ENCODE results near the gene SBK2. TPM values are rescaled to one million over a fixed set of nuclear protein-coding genes. Genes with fewer than 3 reads are reported as not detected.
"Not testable (repeated sequence)": the region's sequence is repeated elsewhere in the genome, so short reads cannot be mapped to it uniquely, and the experiment has no call there.

Gene SBK2
- total RNA-seq, 1 donor from 2014 or later, result not detected

GRCh38 chr19:55500368-55500952 lies 36.5 kb downstream of the SBK2 start:
- DNase-seq, result no peak

DNA sequence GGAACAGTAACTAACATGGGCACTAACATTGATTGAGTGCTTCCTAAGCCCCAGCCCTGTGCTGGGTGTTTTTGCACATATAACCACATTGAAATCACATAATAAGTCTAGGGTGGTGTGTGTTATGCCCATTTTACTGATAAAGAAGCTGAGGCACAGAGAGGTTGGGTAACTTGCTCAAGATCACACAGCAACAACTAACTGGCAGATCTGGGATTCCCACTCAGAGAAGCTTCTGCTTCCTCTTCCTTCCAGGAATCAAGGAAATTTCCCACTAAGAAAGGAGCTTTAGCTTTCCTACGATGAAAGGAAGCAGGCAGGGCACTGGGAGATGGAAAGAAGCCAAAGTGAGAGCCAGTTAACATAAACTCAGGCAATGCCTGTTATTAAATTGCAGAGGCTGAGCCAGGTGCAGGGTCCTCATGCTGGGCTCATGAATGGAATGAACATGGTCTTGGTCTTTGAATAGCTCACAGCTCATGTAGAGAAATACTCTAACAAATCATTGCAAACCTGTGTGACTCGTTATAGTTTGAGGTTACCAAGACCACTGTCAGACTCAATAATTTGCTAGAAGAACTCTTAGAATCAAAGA lies 38.6 kb downstream of the SBK2 start:
- DNase-seq, result no peak

DNA sequence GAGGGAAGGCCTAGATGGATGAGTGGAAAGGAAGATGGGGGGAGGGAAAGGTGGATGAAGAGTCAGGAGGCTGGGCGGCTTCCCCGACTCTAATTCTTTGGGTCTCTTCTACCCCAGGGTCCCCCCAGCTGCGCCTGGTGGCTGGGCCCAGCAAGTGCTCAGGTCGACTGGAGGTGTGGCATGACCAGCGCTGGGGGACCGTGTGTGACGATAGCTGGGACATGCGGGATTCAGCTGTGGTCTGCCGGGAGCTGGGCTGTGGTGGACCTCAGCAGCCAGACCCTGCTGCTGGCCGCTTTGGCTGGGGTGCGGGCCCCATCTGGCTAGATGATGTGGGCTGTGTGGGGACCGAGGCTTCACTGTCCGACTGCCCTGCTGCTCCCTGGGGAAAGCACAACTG lies 39.2 kb downstream of the SBK2 start:
- DNase-seq, result no peak

GRCh38 chr19:55496820-55497219 lies 40.1 kb downstream of the SBK2 start:
- not testable (repeated sequence) for DNase-seq

- DNase-seq, result no peak
Observed at GRCh38 chr19:55495646-55496349, 41.1 kb downstream of the SBK2 start.

GRCh38 chr19:55494172-55494761 lies 42.7 kb downstream of the SBK2 start:
- no peak for DNase-seq

GRCh38 chr19:55493645-55494171 lies 43.2 kb downstream of the SBK2 start:
- DNase-seq, result no peak

DNA sequence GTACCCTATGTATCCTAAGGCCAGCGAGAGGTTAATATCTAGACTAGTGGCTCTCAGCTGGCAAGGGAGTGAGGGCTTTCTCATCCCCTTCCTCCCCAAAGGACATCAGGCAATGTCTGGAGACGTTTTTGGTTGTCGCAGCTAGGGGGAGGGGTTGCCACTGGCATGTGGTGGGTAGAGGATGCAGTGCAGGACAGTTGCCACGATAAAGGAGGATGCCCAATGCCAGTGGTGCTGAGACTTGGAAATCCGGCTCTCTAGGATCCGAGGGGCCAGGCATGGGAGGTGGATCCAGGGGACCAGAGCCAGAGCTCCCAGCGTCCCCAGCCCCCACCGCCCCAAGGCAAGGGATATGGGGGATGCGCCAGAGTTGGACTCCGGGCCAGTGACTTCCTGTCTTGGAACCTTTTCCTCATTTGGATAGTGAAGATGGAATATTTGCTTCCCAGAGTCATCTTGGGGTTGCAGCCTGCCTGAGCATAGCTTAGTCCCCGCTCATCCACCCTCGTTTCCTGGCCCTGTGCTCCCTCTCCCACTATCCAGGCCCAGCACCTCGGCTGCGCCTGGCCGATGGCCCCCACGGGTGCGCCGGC lies 43.8 kb downstream of the SBK2 start:
- peak; percentile 22 for DNase-seq

GRCh38 chr19:55492362-55492944 lies 44.5 kb downstream of the SBK2 start:
- peak; percentile 11 for DNase-seq

GRCh38 chr19:55491546-55492360 lies 45.2 kb downstream of the SBK2 start:
- DNase-seq, result no peak

DNA sequence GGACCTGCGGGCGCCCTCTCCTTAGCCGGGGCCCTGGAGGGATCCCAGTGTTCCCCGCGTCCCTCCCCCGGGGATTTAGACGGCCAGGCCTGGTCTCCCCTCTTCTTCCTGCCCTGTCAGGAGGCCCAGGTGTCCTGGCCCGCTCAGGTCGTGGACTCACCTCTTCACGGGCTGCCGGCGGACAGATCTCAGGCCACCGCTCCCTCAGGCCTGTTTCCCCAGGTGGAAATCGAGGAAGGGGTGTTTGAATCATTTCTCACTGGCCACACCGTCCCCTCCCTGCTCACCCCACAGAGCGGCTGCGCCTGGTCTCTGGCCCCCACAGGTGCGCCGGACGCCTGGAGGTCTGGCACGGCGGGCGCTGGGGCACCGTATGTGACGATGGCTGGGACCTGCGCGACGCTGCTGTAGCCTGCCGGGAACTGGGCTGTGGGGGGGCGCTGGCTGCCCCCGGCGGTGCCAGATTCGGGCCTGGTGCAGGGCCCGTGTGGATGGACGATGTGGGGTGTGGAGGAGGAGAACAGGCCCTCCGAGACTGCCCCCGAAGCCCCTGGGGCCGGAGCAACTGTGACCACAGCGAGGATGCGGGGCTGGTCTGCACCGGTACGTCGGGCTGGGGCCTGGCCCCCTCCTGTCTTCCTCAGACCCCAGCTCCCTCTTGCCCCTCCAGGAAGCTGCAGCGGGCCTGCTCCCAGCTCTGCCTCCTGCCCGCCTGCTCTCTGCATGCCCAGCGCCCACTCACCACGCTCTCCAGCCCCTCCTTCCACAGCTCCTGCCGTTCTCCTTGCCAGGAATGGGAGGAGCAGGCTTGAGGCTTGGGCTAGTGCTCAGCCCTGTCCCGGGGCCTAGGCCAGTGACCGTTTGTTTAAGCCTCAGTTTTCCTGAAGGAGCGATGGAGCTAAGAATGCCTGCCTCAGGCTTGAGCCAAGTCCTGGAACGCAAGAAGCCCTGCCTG lies 46.2 kb downstream of the SBK2 start:
- DNase-seq, result no peak

DNA sequence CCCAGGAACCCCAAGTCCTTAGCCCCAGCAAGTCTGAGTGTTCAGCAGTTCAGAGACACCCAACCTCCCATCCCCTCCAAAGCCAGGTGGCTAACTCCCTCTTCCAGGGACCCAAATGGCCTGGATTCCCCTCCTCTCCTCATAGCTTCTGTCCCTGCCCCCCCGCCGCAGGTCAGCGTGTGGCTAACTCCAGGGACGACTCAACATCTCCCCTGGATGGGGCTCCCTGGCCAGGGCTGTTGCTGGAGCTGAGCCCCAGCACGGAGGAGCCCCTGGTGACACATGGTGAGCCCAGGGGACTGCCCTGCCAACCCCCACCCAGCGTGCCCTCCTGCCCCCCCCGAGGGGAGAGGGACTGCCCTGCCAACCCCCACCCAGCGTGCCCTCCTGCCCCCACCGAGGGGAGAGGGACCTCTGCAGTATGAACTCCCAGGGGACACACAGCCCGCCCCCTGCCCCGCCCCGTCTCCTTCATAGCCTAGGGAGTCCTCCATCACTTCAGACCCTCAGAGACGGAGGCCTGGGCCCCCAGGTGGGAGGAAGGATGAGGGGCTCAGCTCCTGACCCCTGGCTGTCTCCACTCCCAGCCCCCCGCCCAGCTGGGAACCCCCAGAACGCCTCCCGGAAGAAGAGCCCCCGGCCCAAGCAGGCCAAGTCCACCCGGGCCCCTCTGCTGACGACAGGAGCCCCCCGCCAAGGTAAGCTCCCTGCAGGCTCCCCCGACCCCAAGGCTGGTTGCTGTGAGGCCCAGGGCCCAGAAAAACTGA lies 47.0 kb downstream of the SBK2 start:
- no peak for DNase-seq

DNA sequence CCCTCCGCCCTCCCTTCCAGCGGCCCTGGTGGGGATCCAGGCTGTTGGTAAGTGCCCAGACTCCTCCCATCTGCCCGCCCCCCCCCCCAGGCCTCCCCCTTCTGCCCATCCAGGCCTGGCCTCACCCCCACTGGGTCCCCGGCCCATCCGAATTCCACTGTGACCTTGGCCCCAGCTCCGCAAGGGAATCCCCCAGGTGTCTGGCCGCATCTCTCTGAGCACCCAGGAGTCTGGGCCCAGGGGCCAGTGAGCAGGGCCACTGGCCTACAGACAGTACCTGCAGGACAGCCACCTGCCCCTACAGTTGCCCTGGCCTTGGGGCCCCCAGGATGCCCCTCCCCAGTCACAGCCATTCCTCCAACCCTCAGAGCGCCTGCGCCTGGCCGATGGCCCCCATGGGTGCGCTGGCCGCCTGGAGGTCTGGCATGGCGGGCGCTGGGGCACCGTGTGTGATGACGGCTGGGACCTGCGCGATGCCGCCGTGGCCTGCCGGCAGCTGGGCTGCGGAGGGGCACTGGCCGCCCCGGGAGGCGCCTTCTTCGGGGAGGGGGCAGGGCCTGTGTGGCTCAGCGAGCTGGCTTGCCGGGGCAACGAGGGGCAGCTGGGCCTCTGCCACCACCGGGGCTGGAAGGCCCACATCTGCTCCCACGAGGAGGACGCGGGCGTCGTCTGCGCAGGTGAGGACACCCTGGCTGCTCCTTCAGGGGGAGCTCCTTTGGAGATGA lies 47.8 kb downstream of the SBK2 start:
- DNase-seq, result no peak

DNA sequence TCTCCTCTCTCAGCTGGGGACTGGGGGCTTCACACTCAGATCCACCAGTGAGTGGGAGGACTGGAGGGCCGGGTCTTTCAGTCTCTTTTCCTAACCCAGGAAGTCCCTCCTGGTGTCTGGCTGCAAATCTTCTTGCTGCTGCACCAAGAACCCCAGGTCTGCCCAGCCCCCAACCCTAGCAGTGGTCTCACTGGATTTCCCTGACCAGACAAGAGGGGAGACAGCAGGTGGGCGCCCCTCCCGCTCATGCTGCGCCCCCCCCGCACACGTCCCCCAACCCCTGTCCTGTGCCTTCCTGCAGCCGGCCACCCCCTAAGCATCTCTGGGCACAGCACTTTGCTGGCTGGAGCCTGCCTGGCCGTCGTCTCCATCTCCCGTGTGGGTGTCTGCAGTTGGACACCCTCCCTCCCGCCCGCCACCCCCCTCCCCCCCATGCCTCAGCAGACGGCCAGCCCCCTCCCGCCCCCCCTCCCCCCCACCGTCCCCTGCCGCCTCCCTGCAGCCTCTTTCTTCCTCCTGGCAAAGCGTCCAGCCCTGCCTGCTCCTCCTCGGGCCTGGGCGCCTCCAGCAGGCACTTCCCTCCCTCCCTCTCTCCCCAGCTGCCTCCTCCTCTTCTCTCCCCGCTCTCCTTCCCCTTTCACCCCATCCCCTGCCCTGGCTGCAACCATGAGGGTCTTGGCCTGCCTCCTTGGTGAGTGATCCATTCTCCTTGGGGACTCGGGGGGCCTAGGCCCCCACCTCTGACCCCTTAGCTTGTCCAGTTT lies 48.8 kb downstream of the SBK2 start, which contains the start of gene SSC5D:
TSS of gene SSC5D (plus strand) at position 513 of the 764 bp plus-strand sequence. CDS start at position 667, 154 bp downstream.
- DNase-seq, result no peak

DNA sequence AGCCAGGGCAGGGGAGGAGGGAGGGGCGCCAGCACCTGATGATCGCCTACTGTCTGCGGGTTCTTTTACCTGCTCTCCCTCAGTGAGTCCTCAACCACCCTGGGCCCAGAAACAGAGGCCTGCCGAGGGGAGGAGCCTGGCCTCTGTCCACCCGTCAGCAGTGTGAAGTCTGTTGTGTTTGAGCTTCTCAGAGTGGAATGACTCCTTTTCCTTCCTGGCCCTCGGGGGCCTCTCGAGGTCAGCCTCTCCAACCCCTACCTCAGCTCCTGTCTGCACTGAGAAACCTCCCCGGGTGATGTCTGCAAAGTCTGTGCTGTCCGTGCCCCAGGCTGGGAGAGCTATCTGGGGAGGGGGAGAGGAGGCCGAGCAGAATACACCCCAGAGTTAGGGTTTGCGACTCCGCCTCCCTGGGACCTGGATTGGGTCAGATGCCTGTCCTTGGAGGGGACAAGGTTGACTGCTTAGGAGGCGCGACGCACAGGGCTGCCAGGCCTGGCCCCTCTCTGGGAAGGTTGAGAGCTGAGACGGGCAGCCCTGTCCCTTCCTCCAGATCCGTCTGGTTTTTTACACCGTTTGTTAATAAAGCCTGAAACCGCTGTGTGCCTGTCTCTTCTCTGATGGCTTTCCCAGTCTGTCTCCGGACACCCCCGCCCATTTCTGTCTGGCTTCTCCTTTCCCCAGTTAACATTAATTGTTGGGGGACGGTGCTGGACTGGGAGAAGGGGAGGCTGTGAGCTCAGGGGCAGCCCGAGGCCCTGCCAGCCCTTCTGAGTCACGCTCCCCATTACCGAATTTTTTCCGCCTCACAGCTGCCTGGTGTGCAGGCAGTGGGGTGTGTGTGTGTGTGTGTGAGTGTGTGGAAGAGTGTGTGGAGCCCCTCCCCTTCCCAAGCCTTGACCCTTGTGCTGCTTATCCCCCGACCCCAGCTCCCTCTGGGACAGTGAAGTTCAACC lies 49.7 kb downstream of the SBK2 start:
- peak; percentile 82 for DNase-seq

Data from skin of body (tissue), 2 donors.